NK-92 treated with Interleukin-12 subunit alpha and Interleukin-12 subunit beta, amount 100 ng/mL, for 24 hours (cell line): ENCODE measurements around the gene ITPK1.

ENCODE experiments used
- DNase-seq: peaks from one replicate; lab custom pipeline; 2025; lab: John Stamatoyannopoulos, UW

The ITPK1 gene

GRCh38 chr14:92936085-92936484 lies 179.6 kb downstream of the ITPK1 start:
- DNase-seq = no peak

DNA sequence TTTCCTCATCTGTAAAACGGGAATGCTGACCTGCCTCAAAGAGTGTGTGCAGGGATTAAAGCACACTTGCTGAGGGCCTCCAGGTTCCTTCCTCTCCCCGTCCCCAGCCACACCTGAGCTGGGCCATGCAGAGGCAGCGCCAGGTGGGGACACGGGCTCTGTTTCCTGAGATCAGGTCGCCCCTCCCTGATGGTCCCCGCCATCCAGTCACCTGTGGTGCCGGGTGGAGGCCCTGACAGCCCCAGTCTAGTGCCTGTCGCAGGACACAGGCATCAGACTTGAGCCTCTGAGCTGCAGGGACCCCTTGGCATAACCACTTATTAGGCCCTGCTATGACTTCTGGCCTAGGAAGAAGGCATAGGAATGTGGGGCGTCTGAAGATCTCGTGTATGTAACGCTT lies 180.3 kb downstream of the ITPK1 start:
- no peak for DNase-seq

GRCh38 chr14:92934196-92935085 lies 181.3 kb downstream of the ITPK1 start:
- DNase-seq = no peak

GRCh38 chr14:92933481-92933880 lies 182.2 kb downstream of the ITPK1 start:
- DNase-seq = no peak

DNA sequence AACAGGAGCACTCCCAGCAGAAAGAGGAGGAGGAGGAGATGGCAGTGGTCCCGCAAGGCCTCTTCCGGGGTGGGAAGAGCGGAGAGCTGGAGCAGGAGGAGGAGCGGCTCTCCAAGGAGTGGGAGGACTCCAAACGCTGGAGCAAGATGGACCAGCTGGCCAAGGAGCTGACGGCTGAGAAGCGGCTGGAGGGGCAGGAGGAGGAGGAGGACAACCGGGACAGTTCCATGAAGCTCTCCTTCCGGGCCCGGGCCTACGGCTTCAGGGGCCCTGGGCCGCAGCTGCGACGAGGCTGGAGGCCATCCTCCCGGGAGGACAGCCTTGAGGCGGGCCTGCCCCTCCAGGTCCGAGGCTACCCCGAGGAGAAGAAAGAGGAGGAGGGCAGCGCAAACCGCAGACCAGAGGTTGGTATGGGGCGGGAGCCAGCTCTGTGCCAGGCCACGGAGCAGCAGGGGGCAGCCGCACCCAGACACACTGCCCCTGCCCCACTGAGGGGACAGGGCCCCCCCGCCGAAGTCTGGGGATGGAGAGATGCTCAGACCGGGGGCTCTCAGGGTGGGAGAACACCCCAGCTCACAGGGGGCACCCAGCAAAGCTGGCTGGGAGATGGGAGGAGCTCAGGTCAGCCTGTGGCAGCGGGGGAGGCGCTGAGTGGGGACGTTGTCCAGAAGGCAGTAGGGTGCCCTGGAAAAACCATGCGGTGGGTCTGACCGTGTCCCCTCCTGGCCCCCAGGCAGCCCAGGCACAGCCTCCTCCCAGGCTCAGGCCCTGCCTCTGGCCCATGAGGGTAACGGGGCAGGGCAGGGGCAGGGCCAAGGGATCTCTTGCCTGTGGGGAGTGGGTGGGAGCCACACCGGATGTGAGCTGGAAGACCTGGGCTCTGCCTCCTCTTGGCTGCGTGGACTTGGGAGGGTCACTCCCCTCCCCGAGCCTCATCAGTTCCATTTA lies 183.0 kb downstream of the ITPK1 start:
- DNase-seq = no peak

DNA sequence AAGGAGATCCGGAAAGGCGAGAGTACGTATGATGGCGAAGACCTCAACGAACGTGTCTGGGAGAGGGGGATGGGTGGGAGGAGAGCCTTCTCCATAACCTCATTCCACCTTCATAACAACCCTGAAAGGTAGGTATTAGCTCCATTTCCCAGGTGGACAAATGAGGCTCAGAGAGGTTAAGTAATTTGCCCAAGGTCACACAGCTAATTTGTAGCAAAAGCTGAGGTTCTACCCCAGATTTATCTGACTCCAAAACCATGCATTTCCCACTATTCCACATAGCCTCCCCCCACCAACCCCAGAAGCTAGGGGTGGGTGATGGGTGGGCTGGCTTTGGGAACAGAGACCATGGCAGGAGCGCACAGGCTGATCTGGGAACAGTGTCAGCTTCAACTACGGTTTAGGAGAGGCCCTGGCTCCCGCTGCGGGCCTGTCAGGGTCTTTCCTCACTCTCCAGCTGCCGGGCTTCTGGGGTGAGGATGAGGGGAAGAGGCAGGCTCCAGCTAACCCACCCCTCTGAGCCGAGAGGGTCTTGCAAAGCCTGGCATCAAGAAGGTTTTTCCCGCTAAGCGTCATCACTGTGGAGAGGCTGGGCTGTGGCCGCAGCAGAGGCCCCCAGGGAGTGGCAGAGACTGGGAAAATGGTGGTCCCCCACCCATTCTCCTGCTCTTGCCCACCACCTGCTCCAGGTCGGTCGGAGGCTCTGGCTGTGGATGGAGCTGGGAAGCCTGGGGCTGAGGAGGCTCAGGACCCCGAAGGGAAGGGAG lies 183.9 kb downstream of the ITPK1 start:
- no peak for DNase-seq

DNA sequence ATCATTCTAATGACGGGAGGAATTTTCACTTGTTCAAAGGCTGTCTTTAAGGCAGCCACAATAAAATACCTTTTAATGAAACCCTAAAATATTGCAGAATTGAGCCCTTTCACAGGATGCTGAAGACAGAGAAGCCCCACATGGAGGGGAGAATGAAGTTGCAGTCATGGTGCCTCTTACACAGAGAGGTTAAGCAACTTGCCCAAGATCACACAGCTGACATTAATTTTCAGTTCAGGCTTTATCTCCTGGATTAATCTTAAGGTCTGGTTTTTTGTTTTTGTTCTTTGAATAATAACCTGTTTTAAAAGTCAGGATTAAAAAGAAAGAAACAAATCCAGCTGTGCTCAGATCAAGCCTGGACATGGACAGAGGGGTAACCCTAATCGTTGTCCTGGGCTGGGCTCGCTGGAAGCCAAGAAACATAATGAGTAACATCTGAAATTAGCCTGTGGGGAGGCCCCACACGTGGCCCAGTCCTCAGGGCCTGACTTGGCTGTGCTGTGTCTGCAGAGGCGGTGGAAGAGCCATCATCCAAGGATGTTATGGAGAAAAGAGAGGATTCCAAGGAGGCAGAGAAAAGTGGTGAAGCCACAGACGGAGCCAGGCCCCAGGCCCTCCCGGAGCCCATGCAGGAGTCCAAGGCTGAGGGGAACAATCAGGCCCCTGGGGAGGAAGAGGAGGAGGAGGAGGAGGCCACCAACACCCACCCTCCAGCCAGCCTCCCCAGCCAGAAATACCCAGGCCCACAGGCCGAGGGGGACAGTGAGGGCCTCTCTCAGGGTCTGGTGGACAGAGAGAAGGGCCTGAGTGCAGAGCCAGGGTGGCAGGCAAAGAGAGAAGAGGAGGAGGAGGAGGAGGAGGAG lies 184.8 kb downstream of the ITPK1 start:
- DNase-seq = no peak

DNA sequence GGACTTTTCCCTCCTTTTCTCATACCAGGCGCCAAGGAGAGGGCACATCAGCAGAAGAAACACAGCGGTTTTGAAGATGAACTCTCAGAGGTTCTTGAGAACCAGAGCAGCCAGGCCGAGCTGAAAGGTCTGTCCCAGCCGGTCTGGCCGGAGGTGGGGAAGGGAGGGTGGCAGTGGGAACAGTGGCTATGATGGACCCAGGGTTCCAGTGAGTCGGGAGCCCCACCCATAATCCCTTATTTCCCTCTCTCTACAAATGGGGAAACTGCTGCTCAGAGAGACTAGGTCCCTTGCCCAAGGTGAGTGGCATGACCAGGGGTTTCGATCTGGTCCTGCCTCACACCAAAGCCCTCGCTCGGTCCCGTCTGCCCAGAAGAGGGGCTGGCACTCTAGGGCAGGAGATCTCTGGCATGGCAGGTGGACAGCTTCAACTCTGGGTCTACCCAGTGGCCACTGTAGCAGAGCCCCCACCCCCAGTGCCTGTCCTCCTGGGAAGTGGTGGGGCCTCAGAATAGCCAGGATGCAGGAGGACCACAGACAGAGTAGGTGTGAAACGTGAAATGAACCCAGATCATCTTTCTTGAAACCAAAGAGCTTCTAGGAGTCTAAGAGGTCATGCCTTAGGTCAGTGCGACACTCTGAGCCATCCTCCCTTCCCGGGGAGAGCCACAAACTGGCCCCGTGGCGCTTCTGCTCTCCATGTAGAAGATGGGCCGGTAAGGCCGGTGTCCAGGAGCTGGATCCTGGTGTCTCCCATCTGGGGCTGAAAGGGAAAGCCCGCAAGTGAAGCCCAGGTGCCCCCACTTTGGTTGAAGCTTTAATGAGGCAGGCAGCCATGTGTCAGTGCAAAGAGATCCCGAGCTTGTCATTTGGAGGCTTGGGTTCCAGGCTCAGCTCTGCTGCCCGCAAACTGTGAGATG lies 185.8 kb downstream of the ITPK1 start:
- no peak for DNase-seq

- no peak for DNase-seq
Observed at GRCh38 chr14:92928961-92929688, 186.6 kb downstream of the ITPK1 start.

DNA sequence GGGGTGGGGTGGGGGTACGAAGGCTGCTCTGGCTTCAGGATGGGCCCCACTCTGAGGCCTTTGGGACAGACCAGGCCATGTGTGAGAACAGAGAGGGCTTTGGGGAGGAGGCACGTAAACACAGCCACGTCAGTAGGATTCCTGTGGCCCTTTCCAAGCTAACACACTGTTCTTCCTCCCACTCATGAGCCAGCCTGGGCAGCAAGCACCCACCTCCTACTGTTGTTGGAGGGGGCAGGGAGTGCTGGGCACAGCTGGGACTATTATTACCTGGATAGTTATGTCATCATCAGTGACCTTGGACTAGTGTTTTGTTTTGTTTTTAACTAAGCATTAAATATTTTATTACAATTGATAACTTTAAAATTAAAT lies 187.5 kb downstream of the ITPK1 start:
- DNase-seq = no peak

GRCh38 chr14:92927349-92928257 lies 188.1 kb downstream of the ITPK1 start:
- no peak for DNase-seq

GRCh38 chr14:92926931-92927330 lies 188.8 kb downstream of the ITPK1 start:
- DNase-seq = no peak

GRCh38 chr14:92926180-92926845 lies 189.4 kb downstream of the ITPK1 start:
- no peak for DNase-seq

DNA sequence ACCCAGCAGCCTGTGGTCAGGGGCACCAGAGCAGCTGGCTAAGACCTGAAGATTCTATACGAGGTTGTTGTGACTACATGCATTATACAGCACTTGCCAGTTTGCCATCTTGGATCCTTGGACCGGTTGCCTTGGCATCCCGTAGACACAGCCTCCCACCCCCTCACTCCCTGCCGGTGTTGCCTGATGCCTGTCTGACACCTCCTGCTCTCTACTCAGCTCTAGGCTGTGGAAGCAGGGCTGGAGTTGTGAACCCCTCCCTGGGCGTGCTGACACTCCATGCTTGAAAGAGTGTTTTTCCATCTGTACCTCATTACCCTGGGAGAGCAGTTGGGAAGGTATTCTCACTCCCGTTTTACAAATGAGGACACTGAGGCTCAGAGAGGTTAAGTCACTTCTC lies 190.3 kb downstream of the ITPK1 start:
- no peak for DNase-seq

DNA sequence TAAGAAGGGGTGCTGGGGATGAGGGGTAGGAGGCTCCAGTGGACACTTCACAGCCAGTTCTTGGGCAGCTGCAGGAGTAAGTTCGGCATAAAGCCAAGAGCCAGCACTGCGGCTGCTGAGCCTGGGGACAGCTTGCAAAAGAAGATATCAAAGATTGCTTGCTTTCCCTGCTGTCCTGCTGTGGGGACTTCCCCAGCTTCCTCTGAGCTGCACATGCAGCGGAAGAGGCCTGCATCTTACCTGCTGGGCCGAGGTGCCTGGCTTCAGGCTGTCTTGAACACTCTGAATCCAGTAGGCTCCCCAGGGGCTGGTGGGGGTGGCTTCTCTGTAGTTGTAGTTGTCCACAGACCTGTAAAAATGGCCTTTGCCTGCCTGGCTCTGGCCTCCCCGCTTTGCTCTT lies 191.5 kb downstream of the ITPK1 start:
- DNase-seq = no peak

DNA sequence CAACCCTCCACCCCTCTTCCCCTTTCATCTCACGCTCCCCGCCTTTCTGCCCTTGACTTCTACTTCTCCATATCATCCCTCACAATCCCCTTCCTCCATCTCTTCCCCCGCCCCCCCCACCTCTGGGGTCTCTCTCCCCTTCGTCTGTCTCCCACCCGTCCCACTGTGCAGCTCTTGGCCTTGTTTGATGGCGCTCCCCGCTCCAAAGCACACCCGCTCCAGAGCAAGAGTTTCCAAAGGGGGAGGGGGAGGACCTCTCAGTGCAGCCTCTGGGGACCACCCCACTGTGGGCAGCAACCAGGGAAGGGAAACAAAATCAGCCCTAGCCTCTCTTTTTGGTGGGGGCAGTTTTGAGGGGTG lies 192.0 kb downstream of the ITPK1 start:
- no peak for DNase-seq

DNA sequence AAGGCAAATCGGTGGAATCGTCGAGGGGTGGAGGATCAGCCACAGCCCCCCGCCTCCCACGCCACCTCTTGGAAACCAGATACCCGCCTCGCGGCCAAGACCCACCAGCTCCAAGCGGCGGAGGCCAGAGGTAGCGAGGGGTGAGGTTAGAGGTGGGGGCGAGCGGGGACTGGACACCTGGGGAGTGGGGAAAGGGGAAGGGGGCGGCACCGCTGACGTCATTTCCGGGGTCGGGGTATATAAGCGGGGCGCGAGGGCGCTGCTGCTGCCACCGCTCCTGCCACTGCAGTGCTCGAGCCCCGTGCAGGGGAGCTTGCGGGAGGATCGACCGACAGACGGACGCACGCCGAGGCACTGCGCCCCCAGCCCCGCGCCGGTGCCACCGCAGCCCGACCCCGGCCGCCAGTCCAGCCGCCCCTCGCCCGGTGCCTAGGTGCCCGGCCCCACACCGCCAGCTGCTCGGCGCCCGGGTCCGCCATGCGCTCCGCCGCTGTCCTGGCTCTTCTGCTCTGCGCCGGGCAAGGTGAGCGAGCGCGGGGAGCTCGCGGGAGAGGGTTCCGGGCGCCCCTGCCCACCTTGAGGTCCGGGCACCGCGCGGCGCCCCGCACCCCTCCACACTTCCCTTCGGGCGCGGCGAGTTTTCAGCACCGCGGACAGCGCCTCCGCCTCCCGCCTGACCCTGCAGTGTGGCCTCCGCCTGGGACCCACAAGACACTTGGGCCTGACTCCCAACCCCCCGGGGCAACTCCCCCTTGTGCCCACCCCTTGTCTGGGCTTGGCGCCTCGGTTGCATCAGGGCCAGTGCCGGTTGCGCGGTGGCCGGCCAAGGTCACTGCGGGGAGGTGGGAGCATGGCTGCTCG lies 192.6 kb downstream of the ITPK1 start, which contains the start of gene CHGA:
Gene CHGA (plus strand): TSS at position 268 of the 861 bp plus-strand sequence. CDS start 210 bp downstream, at position 478.
- no peak for DNase-seq
